ENCODE data around the gene RPS6KA5.

RPS6KA5 gene

DNA sequence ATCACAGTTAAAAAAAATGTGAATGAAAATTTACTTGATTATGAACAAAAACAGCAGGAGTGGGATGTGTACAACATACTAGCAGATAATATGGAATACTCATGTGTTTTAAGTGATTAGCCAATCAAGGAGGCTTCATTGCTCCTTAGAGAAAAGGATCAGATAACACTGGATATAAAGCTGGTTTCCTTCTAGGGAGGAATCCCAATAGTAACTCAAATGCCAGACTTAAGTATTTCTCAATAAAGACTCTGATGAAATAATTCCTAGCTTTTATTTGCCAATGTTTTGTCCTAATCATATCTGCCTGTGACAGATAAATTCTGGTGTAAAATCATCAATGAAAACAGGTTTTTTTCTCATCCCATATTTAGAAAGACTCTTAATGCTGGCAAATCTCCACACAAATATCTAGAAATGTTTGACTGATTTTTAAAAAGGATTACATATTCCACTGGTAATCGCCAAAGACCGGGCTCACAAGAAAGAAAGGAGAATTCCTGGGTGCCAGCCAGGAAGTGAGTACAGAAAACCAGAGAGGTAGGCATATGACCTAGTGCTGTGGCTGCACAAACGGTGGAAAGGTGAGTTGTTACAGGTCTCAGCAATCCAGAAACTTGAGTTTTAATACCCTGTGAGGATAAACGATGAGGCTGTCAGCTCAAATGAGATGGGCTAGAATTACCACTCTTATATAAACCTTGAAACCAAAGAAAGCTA lies 135.7 kb downstream of the RPS6KA5 start:
- DNase-seq = peak in 1 of 2 experiments; percentile 18

DNA sequence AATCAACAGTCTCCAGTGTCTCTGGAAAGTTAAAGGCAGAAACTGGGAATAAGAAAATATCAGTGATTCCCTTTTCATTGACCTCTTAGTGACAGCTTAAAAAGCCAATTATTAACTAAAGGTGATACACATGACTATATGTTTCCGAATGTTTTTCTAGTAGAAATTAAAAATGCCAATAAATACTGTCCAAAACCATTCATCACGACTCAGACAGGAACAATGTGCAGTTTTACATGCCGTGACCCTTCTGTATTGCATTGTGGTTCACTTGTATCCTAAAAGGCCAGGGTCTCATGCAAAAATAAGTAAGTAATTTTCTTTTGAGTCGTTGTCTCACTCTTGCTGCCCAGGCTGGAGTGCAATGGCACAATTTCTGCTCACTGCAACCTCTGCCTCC lies 138.3 kb downstream of the RPS6KA5 start:
- no peak for DNase-seq

DNA sequence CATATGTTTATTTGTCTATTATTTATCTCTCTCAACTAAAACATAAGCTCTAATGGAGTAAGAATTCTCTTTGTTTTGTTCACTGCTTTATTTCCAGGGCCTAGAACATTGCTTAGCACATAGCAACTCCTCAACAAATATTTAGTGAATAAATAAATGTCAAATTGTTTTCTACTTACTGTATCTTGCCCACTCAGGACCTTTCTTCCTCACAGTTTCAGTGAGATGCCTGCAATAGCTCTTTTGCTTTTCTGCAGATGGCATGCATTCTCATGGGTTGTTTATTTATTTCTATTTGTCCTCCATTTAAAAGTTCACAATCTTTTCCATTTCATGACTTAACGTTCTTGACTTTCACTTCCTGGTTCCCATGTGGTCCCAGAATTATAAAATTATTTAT lies 149.3 kb downstream of the RPS6KA5 start:
- no peak for DNase-seq

DNA sequence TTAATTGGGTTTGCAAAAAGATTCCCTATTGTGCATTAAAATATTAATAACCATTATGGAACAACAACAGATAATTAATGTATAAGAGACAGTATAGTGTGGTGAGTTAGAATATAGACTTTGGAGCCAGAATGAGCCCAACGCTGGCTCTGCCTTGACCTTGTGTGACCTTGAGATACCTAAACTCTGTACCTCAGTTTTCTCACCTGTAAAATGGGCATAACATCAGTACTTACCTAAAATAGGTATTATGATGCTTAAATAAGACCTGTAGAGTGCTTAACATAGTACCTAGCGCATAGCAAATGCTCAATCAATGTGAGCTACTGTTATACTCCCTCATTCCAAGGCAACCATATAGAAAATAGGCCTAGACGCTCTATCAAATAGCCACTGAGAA lies 153.3 kb downstream of the RPS6KA5 start:
- no peak for DNase-seq

DNA sequence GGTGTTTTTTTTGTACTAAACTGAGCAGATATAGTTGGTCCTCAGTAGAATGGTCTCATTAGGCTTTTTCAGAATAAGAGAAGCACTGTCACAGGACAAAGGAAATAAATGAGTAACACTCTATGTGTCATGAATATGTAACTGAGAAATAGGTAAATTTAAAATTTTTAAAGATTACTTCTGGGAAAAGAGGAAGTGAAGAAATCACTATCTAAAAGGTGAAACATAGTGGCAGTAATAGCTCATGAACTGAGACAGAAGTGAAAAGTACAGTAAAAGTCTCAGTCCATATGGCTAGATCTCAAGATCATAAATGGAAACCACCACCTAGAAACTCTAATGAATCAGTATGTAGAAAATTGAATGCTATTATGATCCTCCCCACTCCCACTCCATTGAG lies 154.9 kb downstream of the RPS6KA5 start:
- DNase-seq = no peak

DNA sequence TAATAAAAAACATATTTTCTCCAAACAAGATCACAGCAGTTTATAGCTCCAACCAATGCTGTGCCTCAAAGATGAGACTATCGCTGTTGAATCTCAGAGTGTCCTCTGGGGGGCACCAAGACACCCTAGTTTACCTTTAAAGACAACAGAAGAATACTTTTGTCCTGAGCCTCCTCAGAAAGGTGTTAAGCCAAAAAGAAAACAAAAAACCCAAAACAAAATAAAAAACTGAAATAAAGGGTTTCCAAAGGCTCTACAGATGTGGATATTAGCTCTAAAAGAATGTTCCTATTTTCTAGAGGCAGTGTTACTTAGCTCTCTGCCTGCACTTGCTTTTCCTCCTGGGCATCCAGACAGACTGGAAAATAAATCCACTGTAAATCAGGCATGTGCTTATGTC lies 157.3 kb downstream of the RPS6KA5 start:
- DNase-seq = peak; percentile 45 to 71

DNA sequence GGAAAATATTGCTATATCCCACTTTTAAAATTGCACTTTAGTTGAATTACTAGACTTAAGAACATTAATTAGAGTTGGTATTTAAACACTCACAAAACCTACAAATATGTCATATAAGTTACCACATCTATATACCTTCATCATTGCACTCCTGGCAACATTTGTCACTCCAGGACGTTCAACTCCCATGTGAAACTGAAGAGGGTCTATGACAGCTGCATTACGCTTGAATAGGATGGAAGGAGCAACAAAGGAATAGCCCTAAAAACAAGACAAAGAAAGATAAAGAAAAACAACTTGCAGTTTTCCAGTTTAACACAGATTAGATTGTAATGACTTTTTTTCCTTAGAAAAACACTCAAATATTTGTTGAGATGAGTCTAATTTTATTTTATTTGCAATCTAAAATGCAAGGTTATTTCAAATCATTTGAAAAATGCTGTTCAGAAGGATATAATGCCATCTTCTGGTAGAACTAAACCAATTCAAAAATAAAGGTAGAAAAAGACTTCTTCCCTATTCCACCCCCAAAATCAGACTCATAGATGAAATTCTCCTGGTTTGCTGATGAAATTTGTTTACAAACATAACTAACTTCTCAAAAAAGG lies 159.9 kb downstream of the RPS6KA5 start:
- DNase-seq = no peak

DNA sequence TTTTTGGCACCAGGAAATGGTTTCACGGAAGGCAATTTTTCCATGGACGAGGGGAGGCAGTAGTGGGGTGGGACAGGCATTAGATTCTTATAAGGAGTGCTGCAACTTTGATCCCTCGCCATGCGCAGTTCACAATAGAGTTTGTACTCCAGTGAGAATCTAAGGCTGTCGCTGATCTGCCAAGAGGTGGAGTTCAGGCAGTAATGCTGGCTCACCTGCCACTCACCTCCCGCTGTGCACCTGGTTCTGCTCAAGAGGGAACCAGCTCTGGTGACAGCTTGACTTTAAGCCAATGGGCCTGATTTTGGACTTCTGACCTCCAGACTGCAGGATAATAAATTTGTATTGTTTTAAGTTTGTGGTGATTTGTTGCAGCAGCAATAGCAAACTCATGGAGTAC lies 163.4 kb downstream of the RPS6KA5 start:
- DNase-seq = no peak

DNA sequence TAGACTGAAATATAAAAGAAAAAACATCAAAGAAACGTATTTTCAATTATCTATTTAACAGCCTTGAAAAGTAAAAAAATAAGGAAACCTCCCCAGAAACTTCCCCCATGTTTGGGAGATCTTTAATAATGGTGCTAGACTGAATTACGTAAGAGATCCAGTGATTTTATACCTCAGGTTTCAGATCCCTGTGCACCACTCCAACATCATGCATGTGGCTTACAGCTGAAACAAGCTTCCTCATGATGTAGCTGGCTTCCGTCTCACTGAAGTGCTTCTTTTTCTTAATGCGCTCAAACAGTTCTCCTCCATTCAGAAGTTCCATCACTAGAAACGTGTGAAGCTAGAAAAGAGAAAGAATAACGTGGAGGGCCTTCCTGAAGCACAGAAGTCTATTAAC lies 166.2 kb downstream of the RPS6KA5 start:
- DNase-seq = no peak

DNA sequence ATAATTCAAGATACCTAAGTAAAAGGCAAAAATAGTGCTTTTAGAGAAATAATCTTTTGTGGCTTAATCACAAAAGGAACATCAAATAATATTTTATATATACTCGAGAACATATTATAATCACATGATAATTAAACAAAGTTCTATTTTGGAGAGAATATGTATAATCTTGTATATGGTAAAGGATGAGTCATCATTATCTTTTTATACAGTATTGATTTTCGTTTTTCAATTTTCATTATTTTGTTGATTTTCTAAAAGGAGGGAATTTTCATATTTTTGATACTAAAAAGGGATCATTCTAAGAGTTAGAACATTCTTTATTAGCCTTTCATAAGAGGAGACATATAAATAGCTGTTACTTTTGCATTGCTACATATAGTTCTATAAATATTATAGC lies 166.9 kb downstream of the RPS6KA5 start:
- DNase-seq = no peak

DNA sequence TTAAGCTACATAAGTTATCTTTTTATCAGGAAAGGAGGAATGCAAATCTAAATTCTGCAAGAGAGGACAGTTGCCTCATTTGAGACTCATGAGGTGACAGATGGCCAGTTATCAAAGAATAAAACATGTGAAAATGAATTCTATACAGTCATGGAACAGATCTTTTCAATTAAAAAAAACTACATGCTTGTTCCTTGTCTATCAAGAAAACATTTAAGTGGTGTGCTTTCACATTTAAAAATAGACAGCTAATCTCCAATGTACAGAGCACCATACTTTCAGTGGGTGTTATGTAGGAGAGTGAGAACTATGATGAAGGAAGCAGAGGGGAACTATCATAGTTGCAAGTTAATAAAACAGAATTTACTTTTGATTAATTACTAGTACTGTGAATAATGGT lies 167.5 kb downstream of the RPS6KA5 start:
- DNase-seq = no peak

DNA sequence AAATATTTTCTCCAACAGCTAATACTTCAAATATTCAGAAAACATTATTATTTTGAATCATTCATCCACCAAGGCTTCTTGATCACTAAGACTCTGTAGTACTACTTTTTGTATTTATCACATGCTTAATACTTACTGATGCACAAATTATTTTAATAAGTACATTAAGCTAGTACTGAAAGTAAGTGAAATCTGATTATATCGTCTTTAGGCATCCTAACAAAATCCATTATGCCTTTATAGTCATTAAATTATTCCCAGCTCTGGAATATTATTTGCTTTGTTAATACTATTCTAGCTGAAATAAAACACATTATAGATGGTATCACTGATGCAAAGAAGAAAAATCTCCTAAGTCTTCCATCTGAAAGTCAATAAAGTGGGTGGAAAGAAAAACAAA lies 169.1 kb downstream of the RPS6KA5 start:
- no peak for DNase-seq

DNA sequence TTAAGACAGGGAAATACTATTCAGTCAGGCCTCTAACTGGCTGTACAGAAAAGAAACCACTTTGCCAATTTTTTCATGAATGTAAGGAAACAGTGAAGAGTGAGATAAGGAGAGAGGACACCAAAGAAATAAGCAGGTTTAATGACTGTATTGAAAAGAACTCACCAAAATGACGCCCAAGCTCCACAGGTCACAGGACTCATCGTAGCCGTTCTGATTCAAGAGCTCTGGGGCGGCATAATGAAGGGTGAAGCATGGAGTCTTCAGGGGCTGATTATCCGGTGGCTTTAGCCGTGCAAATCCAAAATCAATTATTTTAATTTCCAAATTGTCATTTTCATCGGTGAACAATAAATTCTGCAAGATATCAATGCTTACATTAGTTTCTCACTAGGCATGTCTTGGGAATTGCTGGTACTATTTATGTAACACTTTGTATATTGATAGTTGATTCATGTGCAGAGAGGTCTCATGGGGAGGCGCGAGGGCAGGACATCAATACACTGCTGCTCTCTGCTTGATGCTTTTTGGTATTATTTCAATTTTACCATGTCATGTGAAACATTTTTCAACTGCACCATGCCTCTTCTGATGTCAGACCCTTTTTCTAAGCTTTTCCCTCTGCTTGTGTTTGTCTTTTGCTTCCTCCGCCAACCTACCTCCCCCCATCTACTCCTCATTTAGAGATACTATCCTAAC lies 170.0 kb downstream of the RPS6KA5 start:
- DNase-seq = no peak

DNA sequence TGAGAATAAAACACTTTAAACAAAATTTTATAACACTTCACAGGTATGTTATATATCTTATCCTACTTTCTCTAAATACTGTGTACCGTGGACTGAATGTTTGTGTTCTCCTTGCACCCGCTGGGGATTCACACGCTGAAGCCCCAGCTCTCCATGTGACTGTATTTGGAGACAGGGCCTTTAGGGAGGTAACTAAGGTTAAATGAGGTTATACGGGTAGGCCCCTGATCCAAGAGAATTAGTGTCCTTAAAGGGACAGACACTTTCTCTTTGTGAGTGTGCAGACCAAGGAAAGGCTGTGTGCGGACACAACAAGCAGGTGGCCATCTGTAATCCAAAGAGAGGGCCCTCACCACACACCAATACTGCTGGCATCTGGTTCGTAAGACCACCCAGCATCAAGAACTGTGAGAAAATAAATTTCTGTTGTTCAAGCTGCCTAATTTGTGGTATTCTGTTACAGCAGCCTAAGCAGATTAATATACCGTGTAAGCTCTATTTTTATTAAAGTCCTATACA lies 174.1 kb downstream of the RPS6KA5 start:
- DNase-seq = no peak

DNA sequence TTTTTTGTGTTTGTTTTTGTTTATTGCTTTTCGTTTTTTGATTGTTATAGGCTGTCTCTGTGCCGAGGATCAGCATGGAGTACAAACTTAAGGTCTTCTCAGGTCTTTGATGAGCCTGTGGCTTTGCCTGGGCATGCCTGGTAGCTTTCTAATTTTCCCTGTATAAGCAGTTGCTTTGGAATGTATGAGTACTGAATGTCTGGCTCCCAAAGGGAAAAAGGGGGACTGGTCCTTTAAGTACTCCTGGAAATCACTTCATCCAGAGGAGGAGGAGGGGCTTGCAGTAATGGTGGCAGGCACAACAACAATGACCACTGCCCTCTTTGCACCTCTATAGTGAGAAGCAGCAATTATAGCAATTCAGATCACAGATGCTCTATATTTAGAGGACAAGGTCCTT lies 176.7 kb downstream of the RPS6KA5 start:
- no peak for DNase-seq

DNA sequence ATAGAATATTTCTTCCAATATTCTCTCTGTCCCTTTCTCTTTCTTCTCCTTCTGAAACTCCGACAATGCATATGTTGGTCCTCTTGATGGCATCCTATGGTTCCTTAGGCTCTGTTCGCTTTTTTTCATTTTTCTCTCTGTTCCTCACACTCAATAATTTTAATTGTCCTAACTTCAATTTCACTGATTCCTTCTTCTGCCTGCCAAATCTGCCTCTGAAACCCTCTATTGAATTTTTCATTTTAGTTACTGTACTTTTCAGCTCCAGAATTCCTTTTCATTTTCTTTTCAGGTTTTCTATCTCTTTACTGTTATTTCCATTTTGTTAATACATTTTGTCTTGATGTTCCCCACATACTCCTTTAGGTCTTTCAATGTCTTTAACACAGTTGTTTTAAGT lies 177.2 kb downstream of the RPS6KA5 start:
- no peak for DNase-seq

DNA sequence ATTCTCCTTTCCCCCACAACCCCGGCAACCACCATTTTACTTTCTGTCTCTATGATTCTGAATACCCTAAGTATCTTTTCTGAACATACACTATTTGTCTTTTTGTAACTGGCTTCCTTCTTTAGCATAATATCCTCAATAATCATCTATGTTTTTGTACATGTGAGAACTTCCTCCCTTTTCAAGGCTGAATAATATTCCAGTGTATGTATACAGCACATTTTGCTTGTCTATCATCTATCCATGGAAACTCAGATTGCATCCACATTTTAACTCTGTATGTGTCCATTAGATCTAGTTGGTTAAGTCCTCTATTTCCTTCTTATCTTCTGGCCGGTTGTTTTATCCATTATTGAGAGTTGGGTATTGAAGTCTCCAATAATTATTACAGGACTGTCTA lies 180.2 kb downstream of the RPS6KA5 start:
- no peak for DNase-seq

DNA sequence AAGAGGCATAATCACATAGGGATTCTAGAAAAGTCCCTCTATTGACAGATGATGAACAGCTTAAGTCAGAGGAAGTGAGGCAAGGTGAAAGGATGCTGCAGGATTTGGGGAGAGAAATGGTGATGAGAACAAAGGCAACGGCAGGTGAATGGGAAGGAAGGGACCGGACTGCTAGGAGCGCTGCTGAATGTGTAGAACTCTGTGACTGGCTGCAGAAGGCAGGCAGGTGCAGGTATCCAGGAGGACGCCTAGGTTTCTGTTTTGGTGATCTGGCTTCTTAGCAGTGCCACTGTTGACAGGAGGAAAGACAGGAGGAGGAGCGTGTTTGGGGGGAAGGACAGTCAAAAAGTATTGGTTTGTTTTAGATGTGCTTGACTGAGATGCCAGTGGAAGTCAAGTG lies 185.8 kb downstream of the RPS6KA5 start:
- DNase-seq = no peak

DNA sequence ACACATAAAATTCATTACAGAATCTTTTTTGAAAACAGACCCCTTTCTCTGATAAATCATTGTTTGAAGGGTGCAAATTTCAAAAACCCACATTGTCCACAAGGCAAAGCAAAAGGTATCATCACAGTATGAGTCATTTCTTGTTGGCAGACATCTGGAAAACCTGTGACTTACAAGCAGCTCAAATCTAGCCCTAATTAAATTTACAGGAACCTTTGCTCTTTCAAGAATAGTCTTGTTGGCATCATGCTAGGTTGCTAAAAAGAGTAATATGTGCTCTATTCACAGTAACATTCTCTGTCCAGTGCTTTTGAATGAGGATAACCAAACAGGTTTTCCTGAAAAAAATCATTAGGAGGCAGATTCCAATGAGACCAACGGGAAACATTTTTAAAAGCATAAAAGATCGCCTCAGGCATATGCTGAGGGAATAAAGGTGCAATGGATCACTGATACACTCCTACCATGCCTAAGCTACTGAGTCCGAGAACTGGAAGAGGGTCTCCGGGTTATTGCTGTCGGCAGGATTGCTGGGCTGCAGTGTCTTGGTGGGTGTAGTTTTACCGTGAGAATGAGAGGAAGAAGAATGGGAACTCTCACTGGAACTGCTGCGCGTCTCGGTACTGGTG lies 188.7 kb downstream of the RPS6KA5 start:
- DNase-seq = no peak

DNA sequence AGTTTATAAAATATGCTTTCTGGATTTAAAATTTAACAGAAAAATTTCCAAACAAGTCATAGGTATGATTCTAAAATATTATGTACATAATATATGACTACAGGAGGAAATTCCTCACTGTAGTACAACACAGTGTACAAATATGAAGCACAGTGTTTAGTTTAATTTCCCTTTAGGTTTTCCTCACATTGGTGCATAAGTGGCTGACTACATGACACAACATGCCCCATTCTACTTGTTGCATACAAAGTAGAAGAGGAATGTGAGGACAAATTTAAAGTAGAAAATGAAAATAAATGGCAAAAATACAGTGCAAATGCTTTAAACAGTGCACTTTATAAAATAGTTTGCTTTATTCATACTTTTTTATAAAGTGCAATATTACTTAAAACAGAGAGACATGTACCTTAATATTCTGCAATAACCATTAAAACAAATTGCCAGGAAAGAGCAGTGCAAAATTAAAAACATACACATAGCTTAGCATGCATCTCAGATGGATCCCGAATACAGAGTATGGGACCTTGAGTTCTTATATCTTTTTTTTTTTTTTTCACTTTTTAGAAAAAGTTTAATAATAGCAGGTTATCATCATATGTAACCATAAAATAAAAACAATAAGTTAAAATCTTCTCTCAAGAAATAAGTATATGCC lies 189.4 kb downstream of the RPS6KA5 start:
- DNase-seq = no peak

DNA sequence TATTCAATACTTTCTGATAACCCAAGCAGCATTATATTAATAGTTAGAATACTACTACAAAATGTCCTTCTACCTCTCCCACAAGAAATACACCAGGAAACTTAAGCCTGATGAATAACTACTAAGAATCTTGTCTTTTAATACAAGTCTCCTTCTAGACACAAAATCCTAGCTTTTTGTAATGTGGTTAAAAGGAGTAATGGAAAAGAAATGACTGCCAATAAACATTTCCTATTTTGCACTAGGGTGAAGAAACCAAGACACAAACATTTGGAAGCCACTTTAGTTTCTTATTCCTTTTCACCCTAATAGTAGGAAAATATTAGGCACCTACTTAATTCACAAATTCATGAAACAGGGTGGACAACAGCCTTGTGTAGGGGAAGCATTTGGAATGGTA lies 192.9 kb downstream of the RPS6KA5 start:
- no peak for DNase-seq

DNA sequence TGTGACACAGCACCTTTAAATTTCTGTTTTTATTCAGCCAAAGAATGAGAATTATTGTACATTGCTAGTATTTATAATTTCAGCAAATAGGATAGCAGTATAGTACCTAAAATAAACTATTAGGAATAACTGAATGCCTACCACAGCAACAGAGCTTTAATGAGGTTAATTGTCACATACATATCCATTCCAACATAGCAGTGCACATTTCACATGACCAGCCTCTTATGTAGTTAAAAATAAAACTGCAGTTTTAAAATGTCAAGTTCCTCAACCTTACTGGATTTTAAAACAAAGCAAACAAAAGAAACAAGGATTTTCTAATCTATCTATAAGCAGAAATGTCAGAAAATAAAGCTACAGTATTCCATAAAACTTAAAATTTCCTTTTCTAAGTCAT lies 193.6 kb downstream of the RPS6KA5 start:
- no peak for DNase-seq

DNA sequence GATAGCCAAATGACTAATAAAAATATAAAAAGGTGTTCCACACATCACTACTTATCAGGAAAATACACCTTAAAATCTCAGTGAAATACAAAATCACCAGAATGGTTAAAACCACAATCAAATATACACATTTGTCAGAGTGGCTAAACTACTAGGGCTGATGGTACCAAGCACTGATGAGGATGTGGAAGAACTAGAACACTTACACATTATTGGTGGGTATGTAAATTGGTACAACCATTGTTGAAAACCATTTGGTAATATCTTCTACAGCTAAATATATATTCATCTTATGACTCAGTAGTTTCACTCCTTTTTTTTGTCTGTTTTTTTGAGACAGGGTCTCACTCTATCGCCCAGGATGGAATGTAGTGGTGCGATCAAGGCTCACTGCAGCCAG lies 195.7 kb downstream of the RPS6KA5 start:
- no peak for DNase-seq

Measured in NCI-H446 (cell line).